Spleen (tissue), 7 donors: ENCODE measurements around the gene TENT5A.

ENCODE experiments used
- POLR2A ChIP-seq, 3 donors: fragments of 450-650 bp; IDR thresholded peaks; one replicate each; pipeline ENCODE4 v1.5.1; 2017; ENCODE audit warnings: antibody characterized with exemption in 3 of 3, mild to moderate bottlenecking in 1 of 3
- POLR2AphosphoS5 ChIP-seq, 3 donors: sonication (generic); formaldehyde crosslinking; IDR thresholded peaks; one replicate each; pipeline ENCODE4 v1.5.1; 2017; ENCODE audit warnings: antibody characterized with exemption in 3 of 3
- TF ChIP-seq, protein P1 (sequence below), 11 experiments: fragments of 200-600 bp in 7 of 11; fragments of 450-650 bp in 4 of 11; sonication (generic) in 4 of 11; IDR thresholded peaks in 8 of 11; conservative IDR thresholded peaks in 3 of 11; 1 replicate in 7 of 11; 2 replicates in 4 of 11; pipeline versions ENCODE4 v1.4.0 to v1.8.0; 2016 to 2021; ENCODE audit warnings: antibody characterized with exemption in 11 of 11, inconsistent platforms in 4 of 11, mild to moderate bottlenecking in 1 of 11
- donor health status: DM: no; HTN: no; CAD: no; lungs with moderate emphysema.
- donor health status: DM: no; HTN: no; CAD: no.
- donor health status: DM: no; HTN: no; CAD: no.

GRCh38 chr6:81755551-81755950 lies 3.1 kb upstream of the TENT5A start:
- TF ChIP-seq, protein P1, sequence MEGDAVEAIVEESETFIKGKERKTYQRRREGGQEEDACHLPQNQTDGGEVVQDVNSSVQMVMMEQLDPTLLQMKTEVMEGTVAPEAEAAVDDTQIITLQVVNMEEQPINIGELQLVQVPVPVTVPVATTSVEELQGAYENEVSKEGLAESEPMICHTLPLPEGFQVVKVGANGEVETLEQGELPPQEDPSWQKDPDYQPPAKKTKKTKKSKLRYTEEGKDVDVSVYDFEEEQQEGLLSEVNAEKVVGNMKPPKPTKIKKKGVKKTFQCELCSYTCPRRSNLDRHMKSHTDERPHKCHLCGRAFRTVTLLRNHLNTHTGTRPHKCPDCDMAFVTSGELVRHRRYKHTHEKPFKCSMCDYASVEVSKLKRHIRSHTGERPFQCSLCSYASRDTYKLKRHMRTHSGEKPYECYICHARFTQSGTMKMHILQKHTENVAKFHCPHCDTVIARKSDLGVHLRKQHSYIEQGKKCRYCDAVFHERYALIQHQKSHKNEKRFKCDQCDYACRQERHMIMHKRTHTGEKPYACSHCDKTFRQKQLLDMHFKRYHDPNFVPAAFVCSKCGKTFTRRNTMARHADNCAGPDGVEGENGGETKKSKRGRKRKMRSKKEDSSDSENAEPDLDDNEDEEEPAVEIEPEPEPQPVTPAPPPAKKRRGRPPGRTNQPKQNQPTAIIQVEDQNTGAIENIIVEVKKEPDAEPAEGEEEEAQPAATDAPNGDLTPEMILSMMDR (IDR thresholded peaks at IDR 0.05 in 8 of 11, conservative IDR thresholded peaks at IDR 0.05 in 3 of 11), result no peak
- TF ChIP-seq POLR2AphosphoS5 (IDR thresholded peaks at IDR 0.05) (no peak), POLR2A (IDR thresholded peaks at IDR 0.05) (no peak)
